Thoracic aorta (tissue), 2 donors: Measurements from ENCODE around the gene CDC42BPA. TPM values are rescaled to one million over a fixed set of nuclear protein-coding genes. Genes with fewer than 3 reads are reported as not detected.
"Not testable (repeated sequence)": the region's sequence is repeated elsewhere in the genome, so short reads cannot be mapped to it uniquely, and the experiment has no call there.

Experiments used
- ATAC-seq: fragments of 150-250 bp; one replicate; pipeline ENCODE4 v1.8.0; 2017; ENCODE audit warnings: low read depth; ENCODE audit not compliant: insufficient number of reproducible peaks, low FRiP score
- DNase-seq: peaks from one replicate; pipeline ENCODE4 v3.0.0-alpha.2; 2020; ENCODE audit warnings: low spot score
- H3K27ac ChIP-seq, 2 donors: fragments of 200-600 bp; sonication (generic); 1 replicate in 1 of 2; 2 replicates in 1 of 2; pipeline ENCODE4 v1.5.1; 2016; ENCODE audit warnings: mild to moderate bottlenecking in 2 of 2, moderate library complexity in 2 of 2
- H3K27me3 ChIP-seq: fragments of 200-600 bp; sonication (generic); replicated peaks from 2 replicates; pipeline ENCODE4 v1.6.0; 2016; ENCODE audit warnings: mild to moderate bottlenecking; ENCODE audit not compliant: insufficient read depth
- H3K36me3 ChIP-seq: fragments of 200-600 bp; sonication (generic); one replicate; pipeline ENCODE4 v1.5.1; 2016
- H3K4me1 ChIP-seq, 2 donors: fragments of 200-600 bp; sonication (generic); 1 replicate in 1 of 2; 2 replicates in 1 of 2; pipeline versions ENCODE4 v1.5.1 to v1.6.0; 2016; ENCODE audit warnings: low read depth in 2 of 2, mild to moderate bottlenecking in 1 of 2; ENCODE audit not compliant: control insufficient read depth in 1 of 2
- H3K4me3 ChIP-seq: fragments of 200-600 bp; sonication (generic); 2 replicates; pipeline ENCODE4 v1.5.1; 2016; ENCODE audit warnings: mild to moderate bottlenecking
- H3K9me3 ChIP-seq: fragments of 200-600 bp; sonication (generic); 2 replicates; pipeline ENCODE4 v1.5.1; 2016
- total RNA-seq, 2 donors: library from RNA; depleted of rRNA; stranded (reverse); fragments of >200 nt; gene quantifications; one replicate each; pipeline versions ENCODE4 v1.1.0 to v1.2.3, GENCODE V29; 2016
- TF ChIP-seq, protein P1 (sequence below): fragments of 200-600 bp; sonication (generic); IDR thresholded peaks from one replicate; pipeline ENCODE4 v1.5.1; 2019; ENCODE audit warnings: antibody characterized with exemption

Gene CDC42BPA
- total RNA-seq, 2 donors from 2014 or later = 62.4 to 89.7 TPM

DNA sequence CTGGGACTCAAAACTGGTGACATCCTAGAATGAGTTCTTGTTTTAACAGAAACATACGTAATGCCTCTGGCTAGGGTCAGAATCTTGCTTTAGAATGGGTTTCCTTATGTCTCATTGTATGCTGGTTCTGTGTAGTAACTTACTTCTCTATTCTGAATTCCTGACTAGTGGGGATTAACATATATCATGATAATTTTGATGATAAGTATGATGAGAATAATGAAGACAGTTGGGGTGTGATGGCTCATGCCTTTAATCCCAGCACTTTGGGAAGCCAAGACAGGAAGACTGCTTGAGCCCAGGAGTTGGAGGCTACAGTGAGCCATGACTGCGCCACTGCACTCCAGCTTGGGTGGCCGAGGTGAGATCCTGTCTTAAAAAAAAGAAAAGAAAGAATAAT, 31.7 kb upstream of the CDC42BPA start:
- Histone ChIP-seq H3K4me3 (no peak overlapping the region), H3K9me3 (no peaks in the 10 kb centered on the region), H3K27ac (no peak overlapping the region), H3K36me3 (no peaks in the 10 kb centered on the region), H3K27me3 (no peaks in the 10 kb centered on the region), H3K4me1 (peaks cover 4 to 16% of the 10 kb centered on the region in 2 donors)
- ATAC-seq (no peak), DNase-seq (no peak)
- TF ChIP-seq, protein P1, sequence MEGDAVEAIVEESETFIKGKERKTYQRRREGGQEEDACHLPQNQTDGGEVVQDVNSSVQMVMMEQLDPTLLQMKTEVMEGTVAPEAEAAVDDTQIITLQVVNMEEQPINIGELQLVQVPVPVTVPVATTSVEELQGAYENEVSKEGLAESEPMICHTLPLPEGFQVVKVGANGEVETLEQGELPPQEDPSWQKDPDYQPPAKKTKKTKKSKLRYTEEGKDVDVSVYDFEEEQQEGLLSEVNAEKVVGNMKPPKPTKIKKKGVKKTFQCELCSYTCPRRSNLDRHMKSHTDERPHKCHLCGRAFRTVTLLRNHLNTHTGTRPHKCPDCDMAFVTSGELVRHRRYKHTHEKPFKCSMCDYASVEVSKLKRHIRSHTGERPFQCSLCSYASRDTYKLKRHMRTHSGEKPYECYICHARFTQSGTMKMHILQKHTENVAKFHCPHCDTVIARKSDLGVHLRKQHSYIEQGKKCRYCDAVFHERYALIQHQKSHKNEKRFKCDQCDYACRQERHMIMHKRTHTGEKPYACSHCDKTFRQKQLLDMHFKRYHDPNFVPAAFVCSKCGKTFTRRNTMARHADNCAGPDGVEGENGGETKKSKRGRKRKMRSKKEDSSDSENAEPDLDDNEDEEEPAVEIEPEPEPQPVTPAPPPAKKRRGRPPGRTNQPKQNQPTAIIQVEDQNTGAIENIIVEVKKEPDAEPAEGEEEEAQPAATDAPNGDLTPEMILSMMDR = no peak

DNA sequence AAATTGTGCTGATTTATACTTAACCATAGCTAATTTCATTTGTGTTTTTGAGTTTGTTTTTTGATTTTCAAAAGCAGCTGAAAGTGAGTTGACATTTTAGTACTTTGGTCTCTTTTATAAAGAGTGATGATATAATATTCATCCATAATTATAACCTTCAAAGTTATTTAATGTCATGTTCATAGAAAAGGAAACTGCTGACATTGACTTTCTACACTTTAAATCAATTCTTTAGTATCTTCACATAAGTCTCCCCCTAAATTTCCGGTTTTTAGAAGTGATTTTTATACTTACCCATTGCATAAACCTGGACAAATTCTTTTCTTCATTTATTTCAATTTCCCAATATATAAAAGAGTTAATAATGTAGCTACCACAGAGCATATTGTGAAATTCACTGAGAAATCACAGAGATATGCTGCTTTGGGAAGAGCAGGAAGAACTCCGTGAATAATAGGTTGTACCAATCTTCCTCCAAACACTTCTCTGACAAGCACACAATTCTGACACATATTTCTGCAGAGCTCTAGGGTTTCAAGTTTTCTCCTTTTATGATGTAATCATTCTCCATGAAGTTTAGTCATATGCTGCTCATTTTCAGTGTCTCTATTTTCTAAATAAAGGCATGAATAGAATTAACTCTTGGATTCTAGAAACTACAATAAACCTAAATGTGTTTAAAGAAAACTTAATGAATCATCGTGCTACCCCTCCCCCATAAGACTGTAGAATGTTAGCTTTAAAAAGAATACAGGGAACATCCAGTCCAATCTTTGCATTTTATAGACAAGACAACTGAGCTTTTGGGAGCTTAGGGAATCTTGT, 25.6 kb upstream of the CDC42BPA start:
- no peak for DNase-seq
- Histone ChIP-seq H3K4me3 (no peak overlapping the region), H3K4me1 (no peaks in the 10 kb centered on the region), H3K9me3 (no peaks in the 10 kb centered on the region), H3K36me3 (no peaks in the 10 kb centered on the region), H3K27me3 (no peaks in the 10 kb centered on the region), H3K27ac (no peak overlapping the region)
- TF ChIP-seq, protein P1 = no peak
- peak; percentile 50 for ATAC-seq

DNA sequence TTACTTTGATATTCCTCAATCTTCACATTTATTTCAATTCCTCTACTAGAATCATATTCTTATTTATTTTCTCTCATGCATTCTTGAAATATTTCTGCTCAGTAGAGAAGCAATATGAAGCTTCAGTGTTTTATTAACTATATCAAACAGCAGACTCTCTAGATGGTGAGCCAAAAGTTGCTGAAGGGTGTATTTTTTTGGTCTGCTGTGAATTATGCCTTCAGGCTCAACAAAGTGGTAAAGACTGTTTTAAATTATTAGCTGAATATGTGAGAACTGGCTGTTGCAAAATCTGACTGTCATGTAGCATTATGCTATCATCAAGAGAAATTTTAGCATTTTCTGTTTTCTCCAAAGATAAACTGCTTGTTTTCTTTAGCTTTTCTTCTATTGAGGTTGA, 24.9 kb upstream of the CDC42BPA start:
- TF ChIP-seq, protein P1 = no peak
- Histone ChIP-seq H3K27ac (no peak overlapping the region), H3K27me3 (no peaks in the 10 kb centered on the region), H3K4me1 (no peaks in the 10 kb centered on the region), H3K4me3 (no peak overlapping the region), H3K36me3 (no peaks in the 10 kb centered on the region), H3K9me3 (no peaks in the 10 kb centered on the region)
- no peak for ATAC-seq
- no peak for DNase-seq

DNA sequence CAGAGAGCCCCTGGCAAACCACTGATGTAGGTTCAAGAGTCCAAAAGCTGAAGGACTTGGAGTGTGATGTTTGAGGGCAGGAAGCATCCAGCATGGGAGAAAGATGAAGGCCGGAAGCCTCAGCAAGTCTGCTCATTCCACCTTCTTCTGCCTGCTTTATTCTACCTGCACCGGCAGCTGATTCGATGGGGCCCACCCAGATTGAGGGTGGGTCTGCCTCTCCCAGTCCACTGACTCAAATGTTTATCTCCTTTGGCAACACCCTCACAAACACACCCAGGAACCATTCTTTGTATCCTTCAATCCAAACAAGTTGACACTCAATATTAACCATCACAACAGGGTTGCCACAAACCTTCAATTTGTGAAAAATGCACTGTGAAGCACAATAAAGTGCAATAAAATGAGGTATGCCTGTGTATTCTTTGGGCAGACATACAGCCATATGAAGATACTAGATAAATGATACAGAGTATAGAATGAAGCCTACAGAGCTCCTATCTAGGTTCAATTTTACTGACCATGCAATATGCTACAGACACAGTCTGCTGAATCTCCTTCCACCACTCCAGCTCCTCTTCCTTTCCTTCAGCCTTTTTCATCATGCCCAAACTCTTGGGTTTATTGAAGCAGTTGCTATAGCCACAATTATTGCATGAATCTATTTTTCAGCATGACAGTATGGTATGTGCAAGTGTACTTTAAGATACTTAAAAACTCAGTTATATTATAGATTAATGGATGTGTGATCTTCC, 24.0 kb upstream of the CDC42BPA start:
- no peaks in the 10 kb centered on the region for H3K9me3 ChIP-seq
- DNase-seq = no peak
- no peaks in the 10 kb centered on the region for H3K36me3 ChIP-seq
- no peak overlapping the region for H3K4me3 ChIP-seq
- no peaks in the 10 kb centered on the region for H3K4me1 ChIP-seq
- TF ChIP-seq, protein P1 = no peak
- ATAC-seq = no peak
- H3K27ac ChIP-seq = no peak overlapping the region
- H3K27me3 ChIP-seq = no peaks in the 10 kb centered on the region

DNA sequence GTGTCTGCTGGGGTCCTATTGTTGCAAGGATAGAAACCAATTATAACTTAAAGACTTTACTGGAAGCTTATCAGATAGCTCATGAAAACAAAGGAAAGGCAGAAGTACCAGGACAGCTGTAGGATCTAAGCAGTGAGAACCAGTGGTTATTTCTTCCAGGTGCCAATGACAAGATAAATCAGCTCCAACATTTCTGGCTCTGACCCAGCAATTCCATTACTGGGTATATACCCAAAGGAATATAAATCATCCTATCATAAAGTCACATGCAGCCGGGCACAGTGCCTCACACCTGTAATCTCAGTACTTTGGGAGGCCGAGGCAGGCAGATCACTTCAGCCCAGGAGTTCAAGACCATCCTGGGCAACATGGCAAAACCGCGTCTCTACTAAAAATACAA, 17.8 kb upstream of the CDC42BPA start:
- H3K27ac ChIP-seq, DNase-seq: not testable (repeated sequence)

More for the DNA sequence above, 17.8 kb upstream of the CDC42BPA start:
- H3K36me3 ChIP-seq, H3K9me3 ChIP-seq, H3K4me3 ChIP-seq, H3K4me1 ChIP-seq, ATAC-seq, H3K27me3 ChIP-seq: not testable (repeated sequence)
